ENCODE measurements around the gene GPX5.
"Not testable (repeated sequence)": the region's sequence is repeated elsewhere in the genome, so short reads cannot be mapped to it uniquely, and the experiment has no call there.

Gene GPX5, protein sequence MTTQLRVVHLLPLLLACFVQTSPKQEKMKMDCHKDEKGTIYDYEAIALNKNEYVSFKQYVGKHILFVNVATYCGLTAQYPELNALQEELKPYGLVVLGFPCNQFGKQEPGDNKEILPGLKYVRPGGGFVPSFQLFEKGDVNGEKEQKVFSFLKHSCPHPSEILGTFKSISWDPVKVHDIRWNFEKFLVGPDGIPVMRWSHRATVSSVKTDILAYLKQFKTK

DNA sequence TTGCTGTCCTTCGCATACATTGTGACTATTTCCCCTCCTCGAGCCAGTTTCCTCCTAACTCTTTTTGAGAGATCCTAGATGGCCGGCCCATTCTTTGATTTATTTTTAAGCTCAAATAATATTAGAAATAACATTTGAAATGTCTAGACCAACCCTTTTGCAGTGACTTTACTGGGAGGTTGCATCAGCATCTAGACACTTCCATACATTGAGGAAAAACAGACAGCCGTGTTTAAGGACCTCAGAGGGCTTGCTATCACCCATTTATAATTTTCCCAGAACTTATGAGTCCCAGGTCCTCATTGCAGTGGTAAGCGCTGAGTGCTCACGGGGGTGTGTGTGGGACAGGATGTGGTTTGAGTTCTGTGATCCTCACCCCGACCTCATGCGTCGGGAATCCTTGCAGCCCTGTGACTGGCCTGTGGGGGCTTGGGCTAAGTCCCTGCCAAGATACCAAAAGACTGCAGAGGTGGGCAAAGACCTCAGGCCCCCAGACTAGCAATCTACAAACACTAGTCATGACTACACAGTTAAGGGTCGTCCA, at the start of gene GPX5:
Gene GPX5 (plus strand): TSS at position 386 of the 544 bp plus-strand sequence. CDS start 133 bp downstream, at position 519.
- no peak for DNase-seq (ENCODE audit: low read depth)

DNA sequence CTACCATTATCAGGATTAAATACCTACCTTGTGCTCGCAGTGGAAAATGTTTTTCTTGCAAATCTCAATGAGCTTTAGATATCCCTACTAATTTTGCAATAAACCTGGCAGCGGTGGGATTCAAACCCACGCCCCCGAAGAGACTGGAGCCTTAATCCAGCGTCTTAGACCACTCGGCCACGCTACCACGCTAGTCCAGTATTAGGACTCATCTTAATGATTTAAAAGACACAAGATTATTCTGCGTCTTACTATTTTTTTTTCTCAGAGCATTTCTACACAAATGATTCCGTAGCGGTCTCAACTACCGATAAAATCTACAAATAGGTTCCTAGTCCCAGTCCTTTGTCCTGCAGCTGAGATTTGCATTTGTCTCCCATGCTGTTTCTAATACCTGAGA, 47.2 kb upstream of the GPX5 start:
- no peak for DNase-seq (ENCODE audit: low read depth)

DNA sequence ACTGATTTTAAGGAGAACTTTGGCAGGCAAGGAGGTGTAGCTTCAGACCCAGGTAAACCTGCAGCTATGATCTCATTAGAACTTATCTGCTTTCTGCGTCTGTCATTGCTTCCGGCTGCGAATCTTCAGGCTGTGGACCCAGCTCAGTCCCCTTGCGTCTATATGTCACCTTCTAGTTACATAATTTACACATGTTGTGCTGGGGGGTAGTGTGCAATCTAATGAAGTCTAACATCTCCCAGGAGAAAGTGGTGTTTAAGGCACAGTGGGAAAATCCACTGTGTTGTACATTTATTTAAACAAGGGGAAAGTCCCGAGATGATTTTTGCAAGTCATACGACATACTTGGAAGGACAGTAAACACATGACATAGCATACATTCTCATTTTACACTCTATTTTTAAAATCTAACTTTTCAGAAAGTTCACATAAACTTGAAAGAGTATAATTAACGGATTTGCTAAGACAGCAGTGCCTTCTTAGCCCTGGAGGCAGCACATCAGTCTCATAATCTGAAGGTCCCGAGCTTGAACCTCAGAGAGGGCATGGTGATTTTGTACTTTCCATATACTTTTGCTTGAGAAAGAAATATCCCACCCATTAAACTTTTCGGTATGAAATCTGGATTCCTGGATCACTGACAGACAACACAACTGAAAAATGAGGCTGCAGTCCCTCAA, 45.3 kb upstream of the GPX5 start:
- no peak for DNase-seq (ENCODE audit: low read depth)

DNA sequence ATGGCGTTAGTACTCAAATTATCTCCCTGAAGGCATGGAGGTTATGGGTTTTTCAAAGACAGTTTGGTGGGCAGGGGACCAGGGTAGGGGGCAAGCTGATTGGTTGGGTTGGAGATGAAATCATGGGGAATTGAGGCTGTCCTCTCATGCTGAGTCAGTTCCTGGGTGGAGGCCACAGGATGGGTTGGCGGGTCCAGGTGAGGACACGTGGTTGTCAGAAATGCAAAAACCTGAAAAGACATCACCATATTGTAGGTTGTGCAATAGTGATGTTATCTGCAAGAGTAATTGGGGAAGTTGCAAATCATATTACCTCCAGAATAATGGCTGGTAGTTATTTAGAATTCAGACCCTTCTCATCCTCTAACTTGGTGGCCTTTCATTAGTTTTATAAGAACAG, 40.2 kb upstream of the GPX5 start:
- no peak for DNase-seq (ENCODE audit: low read depth)

DNA sequence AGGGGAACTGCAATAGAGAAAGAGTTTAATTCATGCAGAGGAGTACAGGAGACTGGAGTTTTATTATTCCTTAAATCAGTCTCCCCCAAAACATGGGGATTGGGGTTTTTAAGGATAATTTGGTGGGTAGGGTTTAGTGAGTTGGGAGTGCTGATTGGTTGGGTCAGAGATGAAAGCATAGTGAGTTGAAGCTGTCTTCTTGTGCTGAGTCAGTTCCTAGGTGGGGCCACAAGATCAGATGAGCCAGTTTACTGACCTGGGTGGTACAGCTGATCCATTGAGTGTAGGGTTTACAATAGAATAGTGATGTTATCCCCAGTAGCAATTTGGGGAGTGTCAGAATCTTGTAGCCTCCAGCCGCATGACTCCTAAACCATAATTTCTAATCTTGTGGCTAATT, 39.1 kb upstream of the GPX5 start:
- DNase-seq (ENCODE audit: low read depth), result no peak

DNA sequence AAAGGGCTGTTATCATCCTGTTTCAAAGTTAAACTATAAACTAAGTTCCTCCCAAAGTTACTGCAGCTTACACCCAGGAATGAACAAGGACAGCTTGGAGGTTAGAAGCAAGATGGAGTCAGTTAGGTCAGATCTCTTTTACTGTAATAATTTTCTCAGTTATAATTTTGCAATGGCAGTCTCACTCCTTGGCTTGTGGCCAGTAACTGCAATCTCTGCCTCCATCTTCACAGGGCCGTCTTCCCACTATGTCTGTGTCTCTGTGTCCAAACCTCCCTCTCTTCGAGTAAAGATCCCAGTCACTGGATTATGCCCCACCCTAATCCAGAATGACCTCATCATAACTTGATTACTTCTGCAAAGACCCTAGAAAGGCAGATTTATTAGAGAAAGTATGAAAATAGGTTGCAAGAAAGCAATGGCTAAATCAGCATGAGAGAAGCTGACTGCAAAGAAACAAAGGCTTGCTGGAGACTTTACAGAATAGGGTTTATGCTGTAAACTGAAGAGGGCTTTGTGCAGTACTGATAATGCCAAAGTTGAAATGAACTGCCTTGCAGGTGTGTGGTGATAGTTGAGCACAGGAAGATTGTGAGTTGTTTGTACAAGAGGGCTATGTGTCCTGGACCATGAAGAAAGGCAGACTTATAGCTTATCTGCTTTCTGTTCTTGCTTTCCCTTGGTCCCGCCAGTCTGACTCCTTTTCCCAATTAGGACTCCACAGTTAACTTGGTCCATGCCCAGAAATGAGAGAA, 38.5 kb upstream of the GPX5 start:
- no peak for DNase-seq (ENCODE audit: low read depth)

DNA sequence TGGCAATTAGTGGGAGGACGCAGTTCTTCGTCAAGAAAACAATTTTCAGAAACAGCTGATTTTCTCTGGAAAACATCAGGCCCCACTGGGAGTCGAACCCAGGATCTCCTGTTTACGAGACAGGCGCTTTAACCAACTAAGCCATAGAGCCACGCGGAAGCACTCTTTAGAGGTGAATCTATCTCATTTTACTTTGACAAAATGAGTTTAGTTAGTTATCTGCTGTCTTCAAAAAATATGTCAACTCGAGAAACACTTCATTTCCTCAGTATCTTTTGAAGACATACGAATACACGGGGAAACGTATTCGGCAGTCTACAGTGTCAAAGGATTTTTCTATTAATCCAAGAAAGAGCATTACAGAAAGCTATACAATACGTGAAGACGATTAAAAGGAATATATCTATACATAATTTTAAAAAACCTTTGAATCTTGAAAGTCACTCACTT, 36.7 kb upstream of the GPX5 start:
- no peak for DNase-seq (ENCODE audit: low read depth)

DNA sequence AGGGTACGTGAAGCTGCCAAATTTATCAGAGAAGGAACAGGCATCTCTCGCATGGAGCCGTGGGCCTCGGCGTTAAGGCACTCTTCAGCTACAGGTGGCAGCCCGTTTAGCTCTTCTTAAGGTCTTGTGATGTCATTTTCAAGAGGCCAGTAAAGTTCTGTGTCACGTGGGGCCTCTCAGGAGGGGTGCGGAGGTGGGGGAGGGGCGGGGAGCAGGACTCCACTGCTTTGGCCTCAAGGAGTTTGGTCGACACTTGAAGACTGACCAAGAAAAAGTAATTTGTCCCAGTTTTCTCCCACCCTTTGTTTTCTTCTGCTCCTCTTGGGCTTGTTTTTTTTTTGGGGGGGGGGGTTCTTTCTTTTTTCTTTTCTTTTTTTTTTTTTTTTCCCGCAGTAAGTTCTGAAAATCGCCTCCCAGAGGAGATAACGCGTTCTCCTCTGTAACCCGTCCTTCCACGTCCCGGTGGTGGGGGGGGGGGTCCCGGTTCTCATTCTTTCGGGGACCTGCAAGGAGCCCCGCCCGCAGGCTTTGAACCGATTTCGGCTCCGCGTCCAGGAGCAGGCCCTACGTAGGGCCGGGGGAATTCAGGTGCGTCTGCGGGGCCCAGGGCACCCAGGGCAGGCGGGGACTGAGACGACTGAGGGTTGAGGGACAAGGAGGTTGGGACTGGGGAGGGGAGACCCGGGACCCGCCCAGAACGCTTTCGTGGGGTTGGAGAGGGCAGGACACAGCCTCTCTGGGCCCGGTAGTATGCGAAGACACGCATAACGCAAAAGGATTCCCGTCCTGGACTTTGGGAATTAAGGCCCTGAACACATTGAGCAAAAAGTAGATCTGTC, 36.1 kb upstream of the GPX5 start:
- peak; percentile 62 for DNase-seq (ENCODE audit: low read depth)

DNA sequence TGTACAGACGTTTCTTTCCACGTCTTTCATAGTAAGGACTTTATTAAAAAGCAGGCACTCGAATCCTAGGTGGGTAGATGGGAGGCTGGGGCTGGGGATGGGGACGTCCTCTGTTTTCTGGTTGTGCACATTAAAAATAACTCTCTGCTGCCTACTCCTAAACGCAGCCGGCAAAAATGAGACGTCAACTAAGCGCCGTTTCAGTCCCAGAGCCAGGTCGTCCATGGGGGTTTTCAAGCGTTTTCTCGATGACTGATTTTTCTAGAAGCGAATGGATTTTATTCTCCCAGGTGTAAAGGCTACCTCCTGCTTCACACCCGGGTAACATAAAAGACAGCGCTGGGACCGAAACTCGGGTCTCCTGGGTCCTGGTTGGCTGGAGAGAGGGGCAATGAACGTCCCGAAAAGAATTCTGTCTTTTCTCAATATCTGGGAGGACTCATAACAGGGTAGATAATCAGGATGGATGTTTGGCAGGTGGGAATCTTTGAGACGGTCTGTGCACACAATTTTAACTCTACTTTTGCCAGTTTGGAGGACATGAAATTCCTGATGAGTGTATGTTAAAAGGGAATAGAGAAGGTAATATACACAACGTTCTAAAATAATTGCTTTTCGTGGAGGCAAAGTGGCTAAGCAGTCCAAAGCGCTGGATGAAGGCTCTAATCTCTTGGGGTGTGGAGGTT, 35.3 kb upstream of the GPX5 start:
- no peak for DNase-seq (ENCODE audit: low read depth)

DNA sequence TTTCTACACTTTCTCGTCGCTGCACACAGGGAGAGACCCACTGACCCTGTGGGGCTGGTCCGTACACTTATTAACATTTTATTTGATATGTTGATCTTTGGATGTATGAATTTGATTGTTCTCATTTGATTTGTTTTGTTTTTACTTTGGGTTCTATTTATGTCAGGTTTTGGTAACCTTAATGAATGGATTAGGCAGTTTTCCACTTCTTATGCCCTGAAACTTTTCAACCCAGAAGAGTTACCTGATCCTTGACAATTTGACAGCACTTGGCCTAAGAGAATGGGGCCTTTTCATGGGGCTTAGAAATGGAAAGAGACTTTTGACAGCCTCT, 33.7 kb upstream of the GPX5 start:
- no peak for DNase-seq (ENCODE audit: low read depth)

DNA sequence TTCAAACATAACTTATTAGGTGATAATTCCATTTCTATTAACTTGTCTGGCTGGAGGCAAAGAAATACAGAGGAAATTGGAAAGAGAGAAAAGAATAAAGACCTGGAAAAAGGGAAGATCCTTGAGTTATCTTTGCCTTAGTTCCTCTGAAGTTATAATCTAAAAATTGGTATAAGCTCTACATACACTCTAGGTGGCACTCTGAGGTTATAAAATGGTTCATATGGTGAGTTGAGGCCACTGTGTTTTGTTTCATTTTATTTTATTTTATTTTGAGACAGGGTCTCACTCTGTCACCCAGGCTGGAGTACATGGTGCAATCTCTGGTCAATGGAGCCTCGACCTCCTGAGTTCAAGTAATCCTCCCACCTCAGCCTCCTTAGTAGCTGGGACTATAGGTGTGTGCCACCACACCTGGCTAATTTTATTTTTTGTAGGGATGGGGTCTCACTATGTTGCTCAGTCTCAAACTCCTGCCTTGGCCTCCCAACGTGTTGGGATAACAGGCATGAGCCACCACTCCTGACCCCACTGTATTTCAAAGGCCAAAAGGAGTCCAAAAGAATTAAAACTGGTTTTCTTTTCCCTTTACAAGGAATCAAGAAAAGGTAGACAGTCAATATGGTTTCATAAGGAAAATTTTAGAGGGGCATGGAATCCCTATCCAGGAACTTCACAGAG, 29.4 kb upstream of the GPX5 start:
- DNase-seq (ENCODE audit: low read depth), result no peak

DNA sequence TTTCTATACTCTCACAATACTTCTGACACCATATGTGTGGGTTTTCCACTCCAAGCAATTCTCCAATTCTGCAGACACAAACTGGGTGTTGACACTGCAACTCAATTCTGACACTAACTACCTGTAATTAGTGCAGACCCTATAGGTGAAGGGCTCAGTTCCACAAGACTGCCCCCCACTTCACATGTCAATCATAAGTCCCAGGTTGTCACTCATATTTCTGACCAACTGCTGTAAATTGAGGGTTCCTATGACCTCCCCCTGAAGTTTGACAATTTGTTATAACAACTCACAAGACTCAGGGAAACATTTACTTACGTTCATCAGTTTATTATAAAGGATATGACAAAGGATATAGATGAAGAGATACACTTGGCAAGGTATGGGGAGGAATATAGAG, 28.4 kb upstream of the GPX5 start:
- DNase-seq (ENCODE audit: low read depth), result no peak

DNA sequence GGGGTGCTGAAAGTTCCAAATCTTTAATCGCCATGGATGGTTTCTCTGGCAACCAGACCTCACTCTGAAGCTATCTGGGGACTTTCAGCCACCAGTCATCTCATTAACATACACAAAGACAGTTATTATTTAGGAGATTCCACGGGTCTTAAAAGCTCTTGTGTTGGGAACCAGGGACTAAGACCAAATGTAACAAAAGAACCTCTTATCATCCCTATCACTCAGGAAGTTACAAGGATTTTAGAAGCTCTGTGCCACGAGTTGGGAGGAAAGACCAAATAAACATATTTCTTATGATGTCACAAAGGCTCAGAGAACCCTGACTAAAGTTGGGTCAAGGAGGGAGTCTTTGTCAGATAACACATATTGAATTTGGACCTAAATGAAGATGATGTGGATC, 27.8 kb upstream of the GPX5 start:
- DNase-seq (ENCODE audit: low read depth), result no peak

DNA sequence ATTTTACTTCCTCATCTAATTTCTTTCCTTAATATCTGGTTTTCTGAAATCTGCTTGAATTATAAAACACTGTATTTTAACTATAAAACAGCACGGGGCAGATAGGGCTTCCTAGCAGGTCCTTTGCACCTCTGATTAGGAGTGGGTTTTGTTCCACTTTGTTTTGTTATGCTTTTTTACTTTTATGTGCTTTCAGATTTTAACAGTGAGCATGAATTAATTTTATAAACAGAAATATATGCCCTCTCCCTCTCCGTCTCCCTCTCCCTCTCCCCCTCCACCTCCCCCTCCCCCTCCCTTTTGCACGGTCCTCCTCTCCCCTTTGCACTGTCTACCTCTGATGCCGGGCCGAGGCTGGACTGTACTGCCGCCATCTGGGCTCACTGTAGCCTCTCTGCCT, 24.4 kb upstream of the GPX5 start:
- DNase-seq (ENCODE audit: low read depth), result no peak

DNA sequence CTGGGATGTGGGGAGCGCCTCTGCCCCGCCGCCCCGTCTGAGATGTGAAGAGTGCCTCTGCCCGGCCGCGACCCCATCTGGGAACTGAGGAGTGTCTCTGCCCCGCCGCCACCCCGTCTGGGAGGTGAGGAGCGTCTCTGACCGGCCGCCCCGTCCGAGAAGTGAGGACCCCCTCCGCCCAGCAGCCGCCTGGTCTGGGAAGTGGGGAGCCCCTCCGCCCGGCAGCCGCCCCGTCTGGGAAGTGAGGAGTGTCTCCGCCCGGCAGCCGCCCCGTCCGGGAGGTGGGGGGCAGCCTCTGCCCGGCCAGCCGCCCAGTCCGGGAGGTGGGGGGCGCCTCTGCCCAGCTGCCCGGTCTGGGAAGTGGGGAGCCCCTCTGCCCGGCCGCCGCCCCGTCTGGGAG, 23.5 kb upstream of the GPX5 start:
- not testable (repeated sequence) for DNase-seq (ENCODE audit: low read depth)

DNA sequence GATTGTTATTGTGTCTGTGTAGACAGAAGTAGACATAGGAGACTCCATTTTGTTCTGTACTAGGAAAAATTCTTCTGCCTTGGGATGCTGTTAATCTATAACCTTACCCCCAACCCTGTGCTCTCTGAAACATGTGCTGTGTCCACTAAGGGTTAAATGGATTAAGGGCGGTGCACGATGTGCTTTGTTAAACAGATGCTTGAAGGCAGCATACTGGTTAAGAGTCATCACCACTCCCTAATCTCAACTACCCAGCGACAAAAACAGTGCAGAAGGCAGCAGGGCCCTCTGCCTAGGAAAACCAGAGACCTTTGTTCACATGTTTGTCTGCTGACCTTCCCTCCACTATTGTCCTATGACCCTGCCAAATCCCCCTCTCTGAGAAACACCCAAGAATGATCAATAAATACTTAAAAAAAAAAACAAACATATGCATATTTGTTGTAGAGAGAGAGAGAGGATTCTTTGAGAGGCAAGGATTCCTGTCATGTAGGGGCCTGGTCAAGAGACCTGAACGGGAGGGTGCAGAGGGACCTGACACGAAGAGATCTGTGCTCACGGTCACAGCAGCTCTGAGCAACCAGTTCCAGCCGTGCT, 22.9 kb upstream of the GPX5 start:
- not testable (repeated sequence) for DNase-seq (ENCODE audit: low read depth)

DNA sequence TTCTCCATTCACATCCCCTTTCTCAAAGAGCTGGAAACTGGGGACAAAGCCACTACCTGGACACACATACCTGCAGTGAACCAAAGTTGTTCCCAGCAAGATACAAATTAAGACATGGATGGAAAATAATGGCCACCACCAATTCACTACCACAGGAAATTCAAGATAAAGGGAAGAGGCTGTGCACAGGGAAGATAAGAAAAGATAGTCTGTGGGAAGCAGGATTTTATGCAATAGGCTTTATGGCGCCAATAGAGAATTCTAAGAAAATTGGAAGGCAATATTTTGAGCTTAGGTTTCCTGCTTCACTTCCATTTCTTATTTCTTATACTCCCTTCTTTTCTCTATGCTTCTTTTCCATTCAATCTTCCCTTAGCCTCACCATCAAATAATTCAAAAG, 19.9 kb upstream of the GPX5 start:
- no peak for DNase-seq (ENCODE audit: low read depth)

DNA sequence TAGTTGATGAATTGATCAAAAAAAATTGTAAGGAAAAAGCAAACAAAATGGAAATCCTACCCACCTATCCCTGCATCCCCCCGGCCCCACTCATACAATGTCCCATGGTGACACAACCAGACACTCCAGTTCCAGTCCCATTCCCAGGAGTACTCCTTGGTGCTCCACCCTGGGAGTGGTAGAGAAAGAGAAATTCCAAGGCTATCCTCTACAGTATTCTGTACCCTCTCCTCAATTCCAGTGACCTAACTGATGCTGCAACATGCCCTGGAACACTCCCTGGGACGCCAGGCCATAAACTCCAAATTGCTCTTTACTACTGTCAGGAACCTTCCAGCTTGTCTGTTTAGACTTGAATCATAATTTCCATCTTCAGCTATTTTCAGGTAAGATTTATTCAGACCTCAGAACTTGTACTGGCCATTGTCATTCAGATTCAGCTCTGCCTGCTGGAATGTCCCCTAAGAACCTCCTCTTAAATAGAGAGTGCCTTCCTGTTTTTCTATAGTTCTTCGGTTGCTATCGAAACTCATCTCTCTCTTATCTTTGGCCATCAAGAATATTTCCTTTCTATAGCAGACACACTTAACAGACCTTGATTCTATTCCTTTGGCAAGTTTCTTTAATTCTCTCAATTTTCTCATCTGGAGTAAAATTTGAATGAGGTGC, 18.7 kb upstream of the GPX5 start:
- DNase-seq (ENCODE audit: low read depth), result no peak

DNA sequence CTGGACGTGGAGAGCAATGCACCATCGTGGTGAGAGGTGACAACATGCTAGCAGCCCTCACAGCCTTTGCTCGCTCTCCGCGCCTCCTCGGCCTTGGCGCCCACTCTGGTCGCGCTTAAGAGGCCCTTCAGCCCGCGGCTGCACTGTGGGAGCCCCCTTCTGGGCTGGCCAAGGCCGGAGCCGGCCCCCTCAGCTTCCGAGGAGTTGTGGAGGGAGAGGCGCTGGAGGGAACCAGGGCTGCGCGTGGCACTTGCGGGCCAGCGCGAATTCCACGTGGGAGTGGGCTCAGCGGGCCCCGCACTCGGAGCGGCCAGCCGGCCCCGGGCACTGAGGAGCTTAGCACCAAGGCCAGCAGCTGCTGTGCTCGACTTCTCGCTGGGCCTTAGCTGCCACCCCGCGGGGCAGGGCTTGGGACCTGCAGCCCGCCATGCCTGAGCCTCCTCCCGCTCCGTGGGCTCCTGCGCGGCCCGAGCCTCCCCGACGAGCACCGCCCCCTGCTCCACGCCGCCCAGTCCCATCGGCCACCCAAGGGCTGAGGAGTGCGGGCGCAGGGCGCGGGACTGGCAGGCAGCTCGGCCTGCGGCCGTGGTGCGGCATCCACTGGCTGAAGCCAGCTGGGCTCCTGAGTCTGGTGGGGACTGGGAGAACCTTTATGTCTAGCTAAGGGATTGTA, 13.9 kb upstream of the GPX5 start:
- no peak for DNase-seq (ENCODE audit: low read depth)

All from non-pigmented ciliary epithelial cell (primary cell).